Suprapubic skin (tissue), 4 donors: Measurements from ENCODE around the gene RECK.

Experiments used
- CTCF ChIP-seq, 2 donors: fragments of 200-600 bp in 1 of 2; fragments of 450-650 bp in 1 of 2; sonication (generic) in 1 of 2; IDR thresholded peaks; one replicate each; pipeline ENCODE4 v1.5.1; 2016 to 2019; ENCODE audit warnings: antibody characterized with exemption in 2 of 2, mild to moderate bottlenecking in 1 of 2, moderate library complexity in 1 of 2
- EP300 ChIP-seq: sonication (generic); formaldehyde crosslinking; IDR thresholded peaks from one replicate; pipeline ENCODE4 v1.6.1; 2017; ENCODE audit warnings: antibody characterized with exemption
- POLR2AphosphoS5 ChIP-seq, 3 donors: sonication (generic); formaldehyde crosslinking; IDR thresholded peaks; one replicate each; pipeline ENCODE4 v1.6.1; 2017; ENCODE audit warnings: antibody characterized with exemption in 3 of 3

DNA sequence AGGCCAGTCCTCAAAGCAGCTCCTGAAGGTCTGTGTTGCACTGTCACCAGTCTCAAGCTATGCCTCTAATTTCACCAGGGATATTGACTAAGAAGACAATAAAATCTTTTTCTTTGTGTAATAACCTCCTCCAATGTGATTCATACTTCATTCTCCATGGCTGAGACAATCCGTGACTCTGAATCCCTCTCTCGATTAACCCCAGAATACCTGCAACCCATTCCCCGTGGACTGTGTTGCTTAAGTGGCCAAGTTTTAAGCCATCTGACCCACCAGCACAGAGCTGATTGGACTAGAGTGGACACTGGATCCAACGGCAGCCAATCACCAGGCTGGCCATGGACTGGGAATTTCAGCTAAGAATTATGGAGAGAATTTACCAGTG, 127.1 kb downstream of the RECK start:
- TF ChIP-seq POLR2AphosphoS5 (IDR thresholded peaks at IDR 0.05) = no peak
- no peak for TF ChIP-seq CTCF (IDR thresholded peaks at IDR 0.05)
- no peak for TF ChIP-seq EP300
